Panc1 (cell line): ENCODE measurements around the gene G6PC2. TPM values are rescaled to one million over a fixed set of nuclear protein-coding genes. Genes with fewer than 3 reads are reported as not detected.

Experiments used
- ATAC-seq: fragments of 200-7000 bp; cut with Tn5 transposase; 2 replicates; pipeline ENCODE4 v1.9.1; 2020; ENCODE audit warnings: mild to moderate bottlenecking, moderate library complexity
- BruUV-seq: library from RNA; stranded (reverse); fragments of 400-500 nt; replicated peaks from 2 replicates; lab custom pipeline; 2021; lab: Mats Ljungman, UMichigan
- CTCF ChIA-PET: fragments of 300-600 bp; sonication (Branson Sonifier 250); formaldehyde crosslinking; loops from one replicate; lab custom pipeline; 2022; ENCODE audit warnings: antibody characterized with exemption; lab: Charles Lee
- POLR2A ChIA-PET: fragments of 300-600 bp; sonication (Branson Sonifier 250); formaldehyde crosslinking; loops from one replicate; lab custom pipeline; 2022; ENCODE audit warnings: antibody characterized with exemption; lab: Charles Lee
- DNase-seq: peaks from one replicate; pipeline ENCODE4 v3.0.0-alpha.2; 2010; ENCODE audit warnings: low read depth, low spot score
- H3K27ac ChIP-seq: 2 replicates; pipeline ENCODE4 v1.5.1; 2011; ENCODE audit warnings: mild to moderate bottlenecking, low read length, inconsistent platforms
- H3K27me3 ChIP-seq: fragments of 200-500 bp; sonication (Bioruptor generic); 2 replicates; pipeline ENCODE4 v1.6.0; 2014; ENCODE audit warnings: low read length, inconsistent platforms; ENCODE audit not compliant: control insufficient read depth, insufficient read depth
- H3K36me3 ChIP-seq: fragments of 200-500 bp; sonication (Bioruptor generic); 2 replicates; pipeline ENCODE4 v1.5.1; 2014; ENCODE audit warnings: inconsistent platforms, mild to moderate bottlenecking, low read length, moderate library complexity; ENCODE audit not compliant: control insufficient read depth, insufficient read depth
- H3K4me1 ChIP-seq: 2 replicates; pipeline ENCODE4 v1.5.1; 2011; ENCODE audit warnings: inconsistent platforms, mild to moderate bottlenecking, low read length, moderate library complexity; ENCODE audit not compliant: control insufficient read depth, insufficient read depth
- H3K4me3 ChIP-seq, 2 experiments: 2 replicates each; pipeline ENCODE4 v1.5.1; 2011 to 2012; ENCODE audit warnings: low read depth in 2 of 2, low read length in 2 of 2, mild to moderate bottlenecking in 2 of 2, inconsistent platforms in 1 of 2, moderate library complexity in 1 of 2
- H3K9me3 ChIP-seq: fragments of 200-500 bp; sonication (Bioruptor generic); 2 replicates; pipeline ENCODE4 v1.5.1; 2014; ENCODE audit warnings: low read depth, mild to moderate bottlenecking, inconsistent platforms, low read length, moderate library complexity; ENCODE audit not compliant: control insufficient read depth, insufficient read depth
- POLR2AphosphoS5 ChIP-seq: IDR thresholded peaks from 2 replicates; pipeline ENCODE4 v1.6.1; 2012; ENCODE audit warnings: mild to moderate bottlenecking, low read depth, low read length, moderate library complexity
- SIN3A ChIP-seq: IDR thresholded peaks from 2 replicates; pipeline ENCODE4 v1.6.1; 2012; ENCODE audit warnings: low read depth, mild to moderate bottlenecking, low read length, moderate library complexity, borderline replicate concordance; ENCODE audit not compliant: insufficient read depth
- TCF7L2 ChIP-seq: IDR thresholded peaks from 2 replicates; pipeline ENCODE4 v1.6.1; 2011; ENCODE audit warnings: mild to moderate bottlenecking, low read depth, low read length, inconsistent platforms
- in situ Hi-C: cut with HindIII; loops from 2 replicates; pipeline ENCODE4 v1.10.0; 2016; ENCODE audit warnings: low sequenced_read_pairs, low pct_unique_long_range_greater_than_20kb
- intact Hi-C: fragments of 100-400 bp; cut with micrococcal nuclease; formaldehyde crosslinking; loops from one replicate; pipeline ENCODE4 v1.10.0; 2022; ENCODE audit not compliant: unreplicated experiment
- total RNA-seq: library from RNA; stranded (reverse); gene quantifications from one replicate; pipeline ENCODE4 v1.2.1, GENCODE V29; 2021; ENCODE audit not compliant: unreplicated experiment
- TF ChIP-seq, protein P1 (sequence below), 2 experiments: IDR thresholded peaks; 2 replicates each; pipeline ENCODE4 v1.6.1; 2011 to 2012; ENCODE audit warnings: low read depth in 2 of 2, control low read depth in 1 of 2, low read length in 1 of 2, mild to moderate bottlenecking in 1 of 2, moderate library complexity in 1 of 2; ENCODE audit not compliant: insufficient read depth in 1 of 2
- TF ChIP-seq, protein P2 (sequence below): fragments of 450-650 bp; IDR thresholded peaks from 2 replicates; pipeline ENCODE4 v1.5.1; 2017; ENCODE audit warnings: mild to moderate bottlenecking

Gene G6PC2
- total RNA-seq, 1 experiment from 2014 or later, result not detected

DNA sequence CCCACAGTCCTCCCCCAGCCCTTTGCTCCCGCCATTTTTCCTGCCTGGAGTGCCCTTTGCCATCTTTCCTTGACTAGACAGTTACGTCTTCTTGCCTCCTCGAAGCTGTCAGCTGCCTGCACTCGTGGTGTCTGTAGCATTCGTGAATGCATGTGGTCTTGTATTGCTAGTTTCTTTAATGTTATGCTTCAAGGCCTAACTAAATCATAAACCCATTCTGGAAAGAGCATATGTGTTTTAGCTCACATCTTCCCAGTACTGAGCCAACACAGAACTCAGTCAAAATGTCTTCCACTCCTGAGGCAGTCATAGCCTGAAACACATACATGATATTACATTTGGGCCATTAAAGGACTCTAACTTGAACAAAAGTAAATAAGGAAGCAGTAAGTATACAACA is 46.4 kb upstream of the G6PC2 start:
- no peak for DNase-seq
- no peaks in the 10 kb centered on the region for H3K9me3 ChIP-seq
- POLR2A ChIA-PET, result no interaction called here
- no peaks in the 10 kb centered on the region for H3K36me3 ChIP-seq
- H3K4me3 ChIP-seq, result no peak overlapping the region
- CTCF ChIA-PET, result no interaction called here
- in situ Hi-C loops, result no loop called here
- no peak for ATAC-seq
- H3K27ac ChIP-seq, result no peak overlapping the region
- no peaks in the 10 kb centered on the region for H3K4me1 ChIP-seq
- no peaks in the 10 kb centered on the region for H3K27me3 ChIP-seq
- no TSS peak for BruUV-seq
- intact Hi-C loops, result no loop called here
- TF ChIP-seq, protein P1, sequence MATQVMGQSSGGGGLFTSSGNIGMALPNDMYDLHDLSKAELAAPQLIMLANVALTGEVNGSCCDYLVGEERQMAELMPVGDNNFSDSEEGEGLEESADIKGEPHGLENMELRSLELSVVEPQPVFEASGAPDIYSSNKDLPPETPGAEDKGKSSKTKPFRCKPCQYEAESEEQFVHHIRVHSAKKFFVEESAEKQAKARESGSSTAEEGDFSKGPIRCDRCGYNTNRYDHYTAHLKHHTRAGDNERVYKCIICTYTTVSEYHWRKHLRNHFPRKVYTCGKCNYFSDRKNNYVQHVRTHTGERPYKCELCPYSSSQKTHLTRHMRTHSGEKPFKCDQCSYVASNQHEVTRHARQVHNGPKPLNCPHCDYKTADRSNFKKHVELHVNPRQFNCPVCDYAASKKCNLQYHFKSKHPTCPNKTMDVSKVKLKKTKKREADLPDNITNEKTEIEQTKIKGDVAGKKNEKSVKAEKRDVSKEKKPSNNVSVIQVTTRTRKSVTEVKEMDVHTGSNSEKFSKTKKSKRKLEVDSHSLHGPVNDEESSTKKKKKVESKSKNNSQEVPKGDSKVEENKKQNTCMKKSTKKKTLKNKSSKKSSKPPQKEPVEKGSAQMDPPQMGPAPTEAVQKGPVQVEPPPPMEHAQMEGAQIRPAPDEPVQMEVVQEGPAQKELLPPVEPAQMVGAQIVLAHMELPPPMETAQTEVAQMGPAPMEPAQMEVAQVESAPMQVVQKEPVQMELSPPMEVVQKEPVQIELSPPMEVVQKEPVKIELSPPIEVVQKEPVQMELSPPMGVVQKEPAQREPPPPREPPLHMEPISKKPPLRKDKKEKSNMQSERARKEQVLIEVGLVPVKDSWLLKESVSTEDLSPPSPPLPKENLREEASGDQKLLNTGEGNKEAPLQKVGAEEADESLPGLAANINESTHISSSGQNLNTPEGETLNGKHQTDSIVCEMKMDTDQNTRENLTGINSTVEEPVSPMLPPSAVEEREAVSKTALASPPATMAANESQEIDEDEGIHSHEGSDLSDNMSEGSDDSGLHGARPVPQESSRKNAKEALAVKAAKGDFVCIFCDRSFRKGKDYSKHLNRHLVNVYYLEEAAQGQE (IDR thresholded peaks at IDR 0.05; ENCODE audit: insufficient read depth in 1 of 2, low read depth in 2 of 2, low read length in 1 of 2), result no peak
- TF ChIP-seq SIN3A (no peak), POLR2AphosphoS5 (no peak), TCF7L2 (no peak)
- TF ChIP-seq, protein P2, sequence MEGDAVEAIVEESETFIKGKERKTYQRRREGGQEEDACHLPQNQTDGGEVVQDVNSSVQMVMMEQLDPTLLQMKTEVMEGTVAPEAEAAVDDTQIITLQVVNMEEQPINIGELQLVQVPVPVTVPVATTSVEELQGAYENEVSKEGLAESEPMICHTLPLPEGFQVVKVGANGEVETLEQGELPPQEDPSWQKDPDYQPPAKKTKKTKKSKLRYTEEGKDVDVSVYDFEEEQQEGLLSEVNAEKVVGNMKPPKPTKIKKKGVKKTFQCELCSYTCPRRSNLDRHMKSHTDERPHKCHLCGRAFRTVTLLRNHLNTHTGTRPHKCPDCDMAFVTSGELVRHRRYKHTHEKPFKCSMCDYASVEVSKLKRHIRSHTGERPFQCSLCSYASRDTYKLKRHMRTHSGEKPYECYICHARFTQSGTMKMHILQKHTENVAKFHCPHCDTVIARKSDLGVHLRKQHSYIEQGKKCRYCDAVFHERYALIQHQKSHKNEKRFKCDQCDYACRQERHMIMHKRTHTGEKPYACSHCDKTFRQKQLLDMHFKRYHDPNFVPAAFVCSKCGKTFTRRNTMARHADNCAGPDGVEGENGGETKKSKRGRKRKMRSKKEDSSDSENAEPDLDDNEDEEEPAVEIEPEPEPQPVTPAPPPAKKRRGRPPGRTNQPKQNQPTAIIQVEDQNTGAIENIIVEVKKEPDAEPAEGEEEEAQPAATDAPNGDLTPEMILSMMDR, result no peak

DNA sequence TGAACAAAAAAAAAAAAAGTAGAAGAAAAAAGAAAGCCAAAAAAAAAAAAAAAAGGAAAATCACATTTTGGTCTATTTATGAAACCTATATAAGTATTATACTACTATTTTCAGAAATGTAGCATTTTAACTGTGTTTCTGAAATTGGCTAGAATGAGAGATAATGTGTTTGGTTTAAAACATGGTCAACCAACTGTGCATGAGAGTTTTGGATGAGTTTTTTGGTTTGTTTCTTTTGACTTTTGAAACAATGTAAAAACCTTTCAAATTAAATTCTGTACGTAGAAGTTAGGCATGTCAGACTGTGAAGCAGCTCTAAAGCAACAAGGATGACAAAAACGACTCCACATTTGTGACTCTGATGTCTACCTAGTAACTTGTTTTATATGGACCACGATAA is 45.5 kb upstream of the G6PC2 start:
- TF ChIP-seq, protein P2, result no peak
- TF ChIP-seq, protein P1 (IDR thresholded peaks at IDR 0.05; ENCODE audit: insufficient read depth in 1 of 2, low read depth in 2 of 2, low read length in 1 of 2), result no peak
- no peak for TF ChIP-seq TCF7L2
- POLR2A ChIA-PET, result no interaction called here

More for the DNA sequence above, 45.5 kb upstream of the G6PC2 start:
- CTCF ChIA-PET, result no interaction called here
- no TSS peak for BruUV-seq
- DNase-seq (no peak), ATAC-seq (no peak)
- in situ Hi-C loops (no loop called here), intact Hi-C loops (no loop called here)
- Histone ChIP-seq H3K27ac (no peak overlapping the region), H3K9me3 (no peaks in the 10 kb centered on the region), H3K4me1 (no peaks in the 10 kb centered on the region), H3K4me3 (no peak overlapping the region), H3K27me3 (no peaks in the 10 kb centered on the region), H3K36me3 (no peaks in the 10 kb centered on the region)
